OCI-LY7 (cell line): Measurements from ENCODE around the gene KIAA1755. TPM values are rescaled to one million over a fixed set of nuclear protein-coding genes. Genes with fewer than 3 reads are reported as not detected.

Experiments used
- BruUV-seq: library from RNA; stranded (reverse); fragments of 400-500 nt; replicated peaks from 2 replicates; lab custom pipeline; 2021; lab: Mats Ljungman, UMichigan
- CTCF ChIA-PET: fragments of 300-600 bp; sonication (Branson Sonifier 250); formaldehyde crosslinking; loops from one replicate; lab custom pipeline; 2022; ENCODE audit warnings: antibody characterized with exemption; ENCODE audit not compliant: unreplicated experiment; lab: Charles Lee
- POLR2A ChIA-PET: fragments of 300-600 bp; sonication (Branson Sonifier 250); formaldehyde crosslinking; loops from one replicate; lab custom pipeline; 2022; ENCODE audit warnings: antibody characterized with exemption; lab: Charles Lee
- DNase-seq: peaks from one replicate; pipeline ENCODE4 v3.0.0-alpha.2; 2015; ENCODE audit warnings: low spot score
- H2AFZ ChIP-seq: fragments of 200-600 bp; sonication (generic), shearing (Covaris generic); 2 replicates; pipeline ENCODE4 v1.6.1; 2014; ENCODE audit warnings: mild to moderate bottlenecking, antibody characterized with exemption, low read length, moderate library complexity
- H3K27ac ChIP-seq: fragments of 200-600 bp; sonication (generic); 2 replicates; pipeline ENCODE4 v1.5.1; 2014; ENCODE audit warnings: mixed run types, low read depth, mild to moderate bottlenecking, moderate library complexity, low read length, inconsistent platforms; ENCODE audit not compliant: poor library complexity, severe bottlenecking
- H3K36me3 ChIP-seq: fragments of 200-600 bp; sonication (generic); 2 replicates; pipeline ENCODE4 v1.6.1; 2014; ENCODE audit warnings: mild to moderate bottlenecking, antibody characterized with exemption, low read length, moderate library complexity, mixed read lengths; ENCODE audit not compliant: insufficient read depth
- H3K4me1 ChIP-seq: fragments of 200-600 bp; sonication (generic); 2 replicates; pipeline ENCODE4 v1.5.1; 2014; ENCODE audit warnings: mild to moderate bottlenecking, low read length; ENCODE audit not compliant: insufficient read depth, poor library complexity, severe bottlenecking
- H3K4me2 ChIP-seq: fragments of 200-600 bp; sonication (generic); 2 replicates; pipeline ENCODE4 v1.6.1; 2014; ENCODE audit warnings: mild to moderate bottlenecking, low read length
- H3K4me3 ChIP-seq: fragments of 200-600 bp; sonication (generic); 2 replicates; pipeline ENCODE4 v1.5.1; 2014; ENCODE audit warnings: mild to moderate bottlenecking, low read depth, low read length; ENCODE audit not compliant: poor library complexity, severe bottlenecking
- H3K79me2 ChIP-seq: fragments of 200-600 bp; sonication (generic); 2 replicates; pipeline ENCODE4 v1.6.1; 2016; ENCODE audit warnings: low read depth, mild to moderate bottlenecking, low read length, moderate library complexity, mixed read lengths; ENCODE audit not compliant: insufficient read depth
- H3K9me2 ChIP-seq: fragments of 200-600 bp; sonication (generic); 2 replicates; pipeline ENCODE4 v1.6.1; 2016; ENCODE audit warnings: mild to moderate bottlenecking, low read length, mixed read lengths; ENCODE audit not compliant: insufficient read depth
- H3K9me3 ChIP-seq: fragments of 200-600 bp; sonication (generic); 2 replicates; pipeline ENCODE4 v1.6.1; 2014; ENCODE audit warnings: mild to moderate bottlenecking, mixed run types, low read length, mixed read lengths
- H4K20me1 ChIP-seq: fragments of 200-600 bp; sonication (generic); 2 replicates; pipeline ENCODE4 v1.6.1; 2014; ENCODE audit warnings: mild to moderate bottlenecking, antibody characterized with exemption, low read length, moderate library complexity, mixed read lengths; ENCODE audit not compliant: insufficient read depth
- EZH2phosphoT487 ChIP-seq: fragments of 200-600 bp; sonication (generic); IDR thresholded peaks from 2 replicates; pipeline ENCODE4 v1.6.1; 2018; ENCODE audit warnings: low read depth, borderline replicate concordance, mild to moderate bottlenecking, mixed run types, antibody characterized with exemption, low read length, moderate library complexity, mixed read lengths
- intact Hi-C: fragments of 100-400 bp; cut with micrococcal nuclease; formaldehyde crosslinking; loops from one replicate; pipeline ENCODE4 v1.10.0; 2022; ENCODE audit not compliant: unreplicated experiment
- total RNA-seq, 2 experiments: library from RNA; depleted of rRNA in 1 of 2; stranded (reverse); fragments of >200 nt in 1 of 2; shearing (Covaris generic) in 1 of 2; gene quantifications; 2 replicates each; pipeline ENCODE4 v1.2.3, GENCODE V29; 2014 to 2022
- TF ChIP-seq, protein P1 (sequence below): fragments of 200-600 bp; sonication (generic); conservative IDR thresholded peaks from 2 replicates; pipeline ENCODE4 v1.5.1; 2014; ENCODE audit warnings: mild to moderate bottlenecking, antibody characterized with exemption, low read length, moderate library complexity, mixed read lengths

Gene KIAA1755
- total RNA-seq, 2 experiments from 2014 or later = not detected

DNA sequence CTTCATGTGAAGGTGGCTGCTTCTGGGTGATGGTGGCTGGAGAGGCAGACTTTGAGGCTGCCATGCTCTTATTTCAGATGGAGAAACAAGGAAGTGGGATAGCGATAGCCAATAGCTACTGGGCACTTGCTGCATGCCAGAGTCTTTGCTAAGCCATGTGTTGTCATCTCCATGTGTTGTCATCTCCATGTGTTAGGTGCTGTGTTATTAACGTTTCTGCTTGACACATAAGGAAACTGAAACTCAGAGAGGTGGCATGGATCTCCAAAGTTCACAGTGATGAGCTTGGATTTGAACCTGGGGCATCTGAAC, 16.9 kb downstream of the KIAA1755 start:
- Histone ChIP-seq H3K9me2 (no peaks in the 10 kb centered on the region), H3K4me2 (no peak overlapping the region), H2AFZ (no peak overlapping the region), H3K4me1 (no peaks in the 10 kb centered on the region), H3K79me2 (no peaks in the 10 kb centered on the region), H3K4me3 (no peak overlapping the region), H3K36me3 (no peaks in the 10 kb centered on the region), H4K20me1 (no peaks in the 10 kb centered on the region), H3K27ac (no peak overlapping the region), H3K9me3 (peaks cover 22% of the 10 kb centered on the region)
- BruUV-seq = no TSS peak
- TF ChIP-seq, protein P1, sequence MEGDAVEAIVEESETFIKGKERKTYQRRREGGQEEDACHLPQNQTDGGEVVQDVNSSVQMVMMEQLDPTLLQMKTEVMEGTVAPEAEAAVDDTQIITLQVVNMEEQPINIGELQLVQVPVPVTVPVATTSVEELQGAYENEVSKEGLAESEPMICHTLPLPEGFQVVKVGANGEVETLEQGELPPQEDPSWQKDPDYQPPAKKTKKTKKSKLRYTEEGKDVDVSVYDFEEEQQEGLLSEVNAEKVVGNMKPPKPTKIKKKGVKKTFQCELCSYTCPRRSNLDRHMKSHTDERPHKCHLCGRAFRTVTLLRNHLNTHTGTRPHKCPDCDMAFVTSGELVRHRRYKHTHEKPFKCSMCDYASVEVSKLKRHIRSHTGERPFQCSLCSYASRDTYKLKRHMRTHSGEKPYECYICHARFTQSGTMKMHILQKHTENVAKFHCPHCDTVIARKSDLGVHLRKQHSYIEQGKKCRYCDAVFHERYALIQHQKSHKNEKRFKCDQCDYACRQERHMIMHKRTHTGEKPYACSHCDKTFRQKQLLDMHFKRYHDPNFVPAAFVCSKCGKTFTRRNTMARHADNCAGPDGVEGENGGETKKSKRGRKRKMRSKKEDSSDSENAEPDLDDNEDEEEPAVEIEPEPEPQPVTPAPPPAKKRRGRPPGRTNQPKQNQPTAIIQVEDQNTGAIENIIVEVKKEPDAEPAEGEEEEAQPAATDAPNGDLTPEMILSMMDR = no peak
- no peak for TF ChIP-seq EZH2phosphoT487
- DNase-seq = no peak
- CTCF ChIA-PET = no interaction called here
- POLR2A ChIA-PET = no interaction called here
- intact Hi-C loops = no loop called here

DNA sequence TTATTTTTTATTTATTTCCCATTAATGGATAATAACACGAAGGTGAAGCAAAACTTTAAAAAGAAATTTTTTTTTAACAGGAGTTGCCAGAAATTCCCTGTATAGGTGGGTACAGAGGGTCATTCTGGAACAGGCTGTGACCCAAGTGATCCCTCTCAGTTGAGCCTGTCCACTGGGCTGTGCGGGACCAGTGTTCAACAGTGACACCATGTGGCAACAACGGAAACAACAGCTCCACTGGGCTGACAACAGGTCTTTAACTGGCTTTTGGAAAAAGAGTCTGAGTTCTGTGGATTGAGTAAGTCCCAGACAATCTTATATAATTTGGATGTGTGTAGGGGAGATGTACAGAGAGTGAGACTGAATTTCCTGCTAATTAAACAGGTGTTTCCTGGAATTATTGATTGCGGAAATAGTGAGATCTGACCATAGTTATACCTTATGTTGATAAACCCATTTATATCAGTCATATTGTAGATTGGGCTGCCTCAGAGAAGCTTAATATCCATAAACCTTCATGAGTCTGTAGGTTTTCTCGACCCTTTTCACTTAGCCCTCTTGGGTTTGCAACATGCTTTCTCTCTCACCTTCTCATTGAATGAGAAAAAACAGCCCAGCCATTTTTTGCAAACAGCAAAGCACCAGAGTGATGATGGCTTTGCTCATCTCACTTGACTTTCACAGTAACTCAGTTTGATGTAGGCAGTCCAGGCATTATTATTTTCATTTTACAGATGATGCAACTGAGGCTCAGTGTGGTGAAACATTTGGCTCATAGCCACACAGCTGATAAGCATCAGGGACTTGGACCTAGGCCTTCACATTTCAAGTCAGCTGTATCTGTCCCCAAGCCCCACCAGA, 17.5 kb downstream of the KIAA1755 start:
- H3K9me3 ChIP-seq = peaks cover 22% of the 10 kb centered on the region
- no TSS peak for BruUV-seq

DNA sequence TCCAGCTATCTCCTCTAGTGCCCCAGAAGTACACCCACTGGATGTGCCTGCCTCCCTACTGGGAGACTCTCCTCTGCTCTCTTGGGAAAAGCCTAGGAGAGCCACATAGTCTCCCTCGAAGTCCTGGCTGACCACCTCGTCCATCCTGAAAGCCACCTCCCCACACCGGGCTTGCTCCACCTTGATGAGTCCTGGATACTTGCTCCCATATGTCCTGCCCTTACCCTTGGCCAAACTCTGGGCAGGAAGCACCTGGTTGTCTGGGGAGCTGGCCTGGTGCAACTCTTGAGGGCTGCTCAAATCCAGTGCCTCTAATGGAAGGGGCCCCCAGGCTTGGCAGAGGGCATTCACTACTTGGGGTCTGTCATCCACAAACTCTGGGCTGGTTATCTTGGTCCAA, 19.3 kb downstream of the KIAA1755 start:
- H3K4me2 ChIP-seq = no peak overlapping the region
- no peak overlapping the region for H3K27ac ChIP-seq
- intact Hi-C loops = no loop called here
- no peaks in the 10 kb centered on the region for H4K20me1 ChIP-seq
- no peak overlapping the region for H2AFZ ChIP-seq
- H3K9me2 ChIP-seq = no peaks in the 10 kb centered on the region
- BruUV-seq = no TSS peak
- H3K4me3 ChIP-seq = no peak overlapping the region
- TF ChIP-seq, protein P1 = no peak
- TF ChIP-seq EZH2phosphoT487 = no peak
- H3K79me2 ChIP-seq = no peaks in the 10 kb centered on the region
- H3K4me1 ChIP-seq = no peaks in the 10 kb centered on the region
- no peak for DNase-seq
- no peaks in the 10 kb centered on the region for H3K36me3 ChIP-seq
- peaks cover 22% of the 10 kb centered on the region for H3K9me3 ChIP-seq
- POLR2A ChIA-PET = no interaction called here
- CTCF ChIA-PET = no interaction called here

More for the DNA sequence above, 17.5 kb downstream of the KIAA1755 start:
- no peak overlapping the region for H3K4me2 ChIP-seq
- no peaks in the 10 kb centered on the region for H3K36me3 ChIP-seq
- H3K27ac ChIP-seq = no peak overlapping the region
- no peaks in the 10 kb centered on the region for H4K20me1 ChIP-seq
- intact Hi-C loops = no loop called here
- no peaks in the 10 kb centered on the region for H3K4me1 ChIP-seq
- peak; percentile 55 for DNase-seq
- ChIA-PET POLR2A (no interaction called here), CTCF (no interaction called here)
- H3K4me3 ChIP-seq = no peak overlapping the region
- TF ChIP-seq, protein P1 = peak; percentile 92
- TF ChIP-seq EZH2phosphoT487 = no peak
- no peak overlapping the region for H2AFZ ChIP-seq
- H3K9me2 ChIP-seq = no peaks in the 10 kb centered on the region
- no peaks in the 10 kb centered on the region for H3K79me2 ChIP-seq
